ENCODE data around the gene DHRS3. TPM values are rescaled to one million over a fixed set of nuclear protein-coding genes. Genes with fewer than 3 reads are reported as not detected.
A peak's percentile ranks its signal among the peaks of the same experiment; 100 is the strongest.

The DHRS3 gene
- total RNA-seq, 1 experiment from 2014 or later, result 154 TPM

DNA sequence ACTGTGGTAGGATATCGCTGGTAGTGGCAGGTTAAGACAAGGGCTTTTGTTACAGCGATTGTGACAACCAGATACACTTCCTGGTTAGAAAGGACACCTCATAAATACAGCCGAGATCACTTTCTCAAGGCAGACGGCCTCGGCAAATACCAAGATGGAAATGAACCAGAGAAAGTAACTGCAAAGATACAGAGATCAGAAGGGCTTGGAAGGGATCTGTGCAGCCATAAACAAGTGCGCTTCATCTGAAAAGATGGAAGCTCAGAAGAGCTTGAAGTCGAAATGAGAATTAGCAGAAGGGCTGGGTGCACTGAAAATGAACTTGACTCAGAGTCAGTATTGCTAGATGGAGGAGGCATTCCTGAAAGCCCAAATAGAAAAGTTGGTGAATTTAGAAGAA is 7.1 kb downstream of the DHRS3 start:
- POLR2A ChIA-PET (ENCODE audit: unreplicated experiment), result no interaction called here
- CTCF ChIA-PET, result no interaction called here
- peaks cover 27% of the 10 kb centered on the region for H4K20me1 ChIP-seq (ENCODE audit: insufficient read depth)
- no peak for DNase-seq
- intact Hi-C loops (cut with micrococcal nuclease; ENCODE audit: unreplicated experiment), result loop anchor here (10.0 kb wide), 1 partner anchor 476 kb away; no protein-coding TSS in a partner anchor
- no TSS peak for BruUV-seq (replicated peaks)
- peaks cover 94% of the 10 kb centered on the region for H3K79me2 ChIP-seq (ENCODE audit: low read depth)
- 0 out of 2 replicates have a peak overlapping the region, but pooled peaks have one; percentile 19 for H3K4me2 ChIP-seq
- no peak overlapping the region for H2AFZ ChIP-seq
- H3K36me3 ChIP-seq (ENCODE audit: low read depth), result peaks cover 36% of the 10 kb centered on the region
- no peak for TF ChIP-seq EZH2 (IDR thresholded peaks at IDR 0.05; ENCODE audit: low read depth)
- TF ChIP-seq, protein P1, sequence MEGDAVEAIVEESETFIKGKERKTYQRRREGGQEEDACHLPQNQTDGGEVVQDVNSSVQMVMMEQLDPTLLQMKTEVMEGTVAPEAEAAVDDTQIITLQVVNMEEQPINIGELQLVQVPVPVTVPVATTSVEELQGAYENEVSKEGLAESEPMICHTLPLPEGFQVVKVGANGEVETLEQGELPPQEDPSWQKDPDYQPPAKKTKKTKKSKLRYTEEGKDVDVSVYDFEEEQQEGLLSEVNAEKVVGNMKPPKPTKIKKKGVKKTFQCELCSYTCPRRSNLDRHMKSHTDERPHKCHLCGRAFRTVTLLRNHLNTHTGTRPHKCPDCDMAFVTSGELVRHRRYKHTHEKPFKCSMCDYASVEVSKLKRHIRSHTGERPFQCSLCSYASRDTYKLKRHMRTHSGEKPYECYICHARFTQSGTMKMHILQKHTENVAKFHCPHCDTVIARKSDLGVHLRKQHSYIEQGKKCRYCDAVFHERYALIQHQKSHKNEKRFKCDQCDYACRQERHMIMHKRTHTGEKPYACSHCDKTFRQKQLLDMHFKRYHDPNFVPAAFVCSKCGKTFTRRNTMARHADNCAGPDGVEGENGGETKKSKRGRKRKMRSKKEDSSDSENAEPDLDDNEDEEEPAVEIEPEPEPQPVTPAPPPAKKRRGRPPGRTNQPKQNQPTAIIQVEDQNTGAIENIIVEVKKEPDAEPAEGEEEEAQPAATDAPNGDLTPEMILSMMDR (conservative IDR thresholded peaks at IDR 0.05), result no peak
- no peak overlapping the region for H3K27ac ChIP-seq
- peaks cover 33% of the 10 kb centered on the region for H3K4me1 ChIP-seq (replicated peaks; ENCODE audit: insufficient read depth)
- no peak overlapping the region for H3K4me3 ChIP-seq
- H3K9me2 ChIP-seq (ENCODE audit: insufficient read depth), result no peaks in the 10 kb centered on the region
- peaks cover 60% of the 10 kb centered on the region; the same call in 1 of the 2 replicates for H3F3A ChIP-seq (ENCODE audit: insufficient read depth, low read depth)
- no peaks in the 10 kb centered on the region for H3K9me3 ChIP-seq (ENCODE audit: insufficient read depth, low read depth)
- H3K27me3 ChIP-seq (ENCODE audit: insufficient read depth, low read depth), result no peaks in the 10 kb centered on the region

DNA sequence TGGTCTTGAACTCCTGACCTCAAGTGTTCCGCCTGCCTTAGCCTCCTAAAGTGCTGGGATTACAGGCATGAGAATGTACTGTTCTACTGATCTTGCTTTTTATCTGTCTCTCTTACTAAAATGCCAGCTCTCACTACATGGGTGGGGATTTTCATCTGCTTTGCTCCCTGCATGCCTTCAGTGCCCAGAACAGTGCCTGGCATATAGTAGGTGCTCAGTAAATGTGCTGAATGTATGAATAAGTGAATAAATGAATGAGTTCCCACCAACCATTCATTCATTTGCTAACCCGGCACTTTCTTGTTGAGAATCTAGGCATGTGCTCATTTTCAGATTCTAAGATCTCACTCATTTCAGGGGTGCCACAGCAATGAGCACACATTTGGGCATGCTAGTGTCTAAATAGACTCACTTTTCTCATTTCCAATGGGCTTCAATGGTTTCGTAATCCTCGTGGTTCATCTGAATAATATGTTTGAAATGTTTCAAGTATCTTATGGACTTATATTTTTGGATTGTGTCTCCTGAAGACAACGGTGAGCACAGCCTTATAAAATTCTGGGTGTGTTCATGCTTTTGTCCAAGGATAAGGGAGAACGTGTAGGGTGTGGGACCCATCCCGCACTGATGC is 7.6 kb downstream of the DHRS3 start:
- H3K27ac ChIP-seq, result no peak overlapping the region
- peaks cover 31% of the 10 kb centered on the region for H3K36me3 ChIP-seq (ENCODE audit: low read depth)
- H3K9me3 ChIP-seq (ENCODE audit: insufficient read depth, low read depth), result no peaks in the 10 kb centered on the region
- intact Hi-C loops (cut with micrococcal nuclease; ENCODE audit: unreplicated experiment), result loop anchor here (10.0 kb wide), 1 partner anchor 476 kb away; no protein-coding TSS in a partner anchor
- H3K9me2 ChIP-seq (ENCODE audit: insufficient read depth), result no peaks in the 10 kb centered on the region
- DNase-seq, result no peak
- no TSS peak for BruUV-seq (replicated peaks)
- peaks cover 22% of the 10 kb centered on the region for H4K20me1 ChIP-seq (ENCODE audit: insufficient read depth)
- H3F3A ChIP-seq (ENCODE audit: insufficient read depth, low read depth), result peaks cover 61% of the 10 kb centered on the region; the same call in 1 of the 2 replicates
- H3K4me1 ChIP-seq (replicated peaks; ENCODE audit: insufficient read depth), result peaks cover 33% of the 10 kb centered on the region
- TF ChIP-seq, protein P1 (conservative IDR thresholded peaks at IDR 0.05), result no peak
- TF ChIP-seq EZH2 (IDR thresholded peaks at IDR 0.05; ENCODE audit: low read depth), result no peak
- POLR2A ChIA-PET (ENCODE audit: unreplicated experiment), result interaction anchor here (0.6 kb wide), 1 partner anchor 682 kb away, joined by 5 read pairs; no protein-coding TSS in a partner anchor
- H3K4me3 ChIP-seq, result no peak overlapping the region
- H3K79me2 ChIP-seq (ENCODE audit: low read depth), result peaks cover 93% of the 10 kb centered on the region
- no peaks in the 10 kb centered on the region for H3K27me3 ChIP-seq (ENCODE audit: insufficient read depth, low read depth)
- no peak overlapping the region for H3K4me2 ChIP-seq
- H2AFZ ChIP-seq, result no peak overlapping the region
- CTCF ChIA-PET, result no interaction called here

DNA sequence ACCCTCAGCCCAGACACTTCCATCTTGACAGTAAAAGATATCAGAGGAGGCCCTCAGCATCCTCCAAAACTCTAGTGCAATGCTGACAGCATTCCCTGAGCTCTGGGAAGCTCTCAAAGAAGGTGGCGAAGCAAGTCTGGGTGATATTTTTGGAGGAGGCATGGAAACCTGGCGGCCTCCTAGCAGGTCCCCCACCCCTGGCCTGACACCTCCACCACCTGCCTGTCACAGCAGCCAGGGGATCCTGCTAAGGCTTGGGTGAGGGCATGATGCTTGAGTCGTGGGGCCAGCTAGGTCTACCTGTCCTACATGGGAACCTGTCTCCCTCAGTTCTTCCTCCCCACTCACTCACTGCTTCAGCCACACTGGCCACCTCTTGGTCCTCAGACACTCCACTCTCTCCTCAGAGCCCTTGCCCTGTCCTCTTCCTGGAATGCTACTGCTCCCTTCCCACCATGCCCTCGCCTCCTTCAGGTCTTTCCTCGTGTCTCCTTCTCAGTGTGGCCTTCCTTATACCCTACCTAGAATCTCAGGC is 8.5 kb downstream of the DHRS3 start:
- H3K27me3 ChIP-seq (ENCODE audit: insufficient read depth, low read depth), result no peaks in the 10 kb centered on the region
- no peak overlapping the region for H3K4me3 ChIP-seq
- no peak overlapping the region for H3K27ac ChIP-seq
- peaks cover 16% of the 10 kb centered on the region; the same call in 1 of the 2 replicates for H4K20me1 ChIP-seq (ENCODE audit: insufficient read depth)
- no peaks in the 10 kb centered on the region for H3K9me3 ChIP-seq (ENCODE audit: insufficient read depth, low read depth)
- H3K4me1 ChIP-seq (replicated peaks; ENCODE audit: insufficient read depth), result peaks cover 40% of the 10 kb centered on the region
- BruUV-seq (replicated peaks), result no TSS peak
- H3K4me2 ChIP-seq, result no peak overlapping the region
- H3K36me3 ChIP-seq (ENCODE audit: low read depth), result peaks cover 28% of the 10 kb centered on the region
- intact Hi-C loops (cut with micrococcal nuclease; ENCODE audit: unreplicated experiment), result loop anchor here (10.0 kb wide), 1 partner anchor 475 kb away; no protein-coding TSS in a partner anchor
- H3K9me2 ChIP-seq (ENCODE audit: insufficient read depth), result no peaks in the 10 kb centered on the region
- CTCF ChIA-PET, result no interaction called here
- H2AFZ ChIP-seq, result no peak overlapping the region
- TF ChIP-seq, protein P1 (conservative IDR thresholded peaks at IDR 0.05), result no peak
- no peak for TF ChIP-seq EZH2 (IDR thresholded peaks at IDR 0.05; ENCODE audit: low read depth)
- H3K79me2 ChIP-seq (ENCODE audit: low read depth), result peaks cover 91% of the 10 kb centered on the region
- POLR2A ChIA-PET (ENCODE audit: unreplicated experiment), result no interaction called here
- DNase-seq, result no peak
- H3F3A ChIP-seq (ENCODE audit: insufficient read depth, low read depth), result peaks cover 64% of the 10 kb centered on the region

All from PC-9 (cell line).